Smooth muscle cell (in vitro differentiated cells): Measurements from ENCODE around the gene NLK. TPM values are rescaled to one million over a fixed set of nuclear protein-coding genes. Genes with fewer than 3 reads are reported as not detected.

Experiments
- DNase-seq: peaks from one replicate; lab custom pipeline; 2025; ENCODE audit not compliant: unreplicated experiment; lab: John Stamatoyannopoulos, UW
- H2AFZ ChIP-seq: fragments of 200-600 bp; sonication (generic); 2 replicates; pipeline ENCODE4 v1.6.0; 2016; ENCODE audit warnings: antibody characterized with exemption, low read depth, mild to moderate bottlenecking
- H3F3A ChIP-seq: fragments of 200-600 bp; sonication (generic); 2 replicates; pipeline ENCODE4 v1.6.0; 2017; ENCODE audit warnings: antibody characterized with exemption, low read depth
- H3K27ac ChIP-seq: fragments of 200-600 bp; sonication (generic); 2 replicates; pipeline ENCODE4 v1.5.1; 2016; ENCODE audit warnings: low read depth, mild to moderate bottlenecking
- H3K27me3 ChIP-seq: fragments of 200-600 bp; sonication (generic); 2 replicates; pipeline ENCODE4 v1.6.1; 2016; ENCODE audit warnings: low read depth, mild to moderate bottlenecking
- H3K36me3 ChIP-seq: fragments of 200-600 bp; sonication (generic); 2 replicates; pipeline ENCODE4 v1.5.1; 2016; ENCODE audit warnings: low read depth
- H3K4me1 ChIP-seq: fragments of 200-600 bp; sonication (generic); 2 replicates; pipeline ENCODE4 v1.5.1; 2016; ENCODE audit warnings: low read depth
- H3K4me2 ChIP-seq: fragments of 200-600 bp; sonication (generic); 2 replicates; pipeline ENCODE4 v1.6.0; 2016; ENCODE audit warnings: mild to moderate bottlenecking
- H3K4me3 ChIP-seq: fragments of 200-600 bp; sonication (generic); 2 replicates; pipeline ENCODE4 v1.5.1; 2016; ENCODE audit warnings: mild to moderate bottlenecking
- H3K79me2 ChIP-seq: fragments of 200-600 bp; sonication (generic); 2 replicates; pipeline ENCODE4 v1.6.0; 2016; ENCODE audit warnings: low read depth, mild to moderate bottlenecking
- H3K9ac ChIP-seq: fragments of 200-600 bp; sonication (generic); 2 replicates; pipeline ENCODE4 v1.6.0; 2016; ENCODE audit warnings: low read depth
- H3K9me3 ChIP-seq: fragments of 200-600 bp; sonication (generic); replicated peaks from 2 replicates; pipeline ENCODE4 v1.5.1; 2016; ENCODE audit warnings: low read depth
- H4K20me1 ChIP-seq: fragments of 200-600 bp; sonication (generic); 2 replicates; pipeline ENCODE4 v1.6.0; 2016; ENCODE audit warnings: low read depth
- WGBS: methylation state at CpG from one replicate; pipeline ENCODE4 v1.1.7; 2016; ENCODE audit warnings: low lambda C conversion rate; 5-methylcytosine and 5-hydroxymethylcytosine counted together
- polyA plus RNA-seq: library from polyadenylated mRNA; unstranded; fragments of >200 nt; fragmentation: Nextera tagmentation; extraction: Ambion mirVana; gene quantifications from 2 replicates; pipeline ENCODE4 v1.2.1, GENCODE V29; 2016
- total RNA-seq: library from RNA; depleted of rRNA; stranded (reverse); fragments of >200 nt; gene quantifications from 2 replicates; pipeline ENCODE4 v1.2.3, GENCODE V29; 2014
- TF ChIP-seq, protein P1 (sequence below): fragments of 200-600 bp; sonication (generic); IDR thresholded peaks from 2 replicates; pipeline ENCODE4 v1.5.1; 2017; ENCODE audit warnings: borderline replicate concordance, mild to moderate bottlenecking, antibody characterized with exemption; ENCODE audit not compliant: insufficient read depth, poor library complexity, severe bottlenecking

Gene NLK
- total and polyA plus RNA-seq, 2 experiments from 2014 or later = 1.8 to 18.0 TPM

DNA sequence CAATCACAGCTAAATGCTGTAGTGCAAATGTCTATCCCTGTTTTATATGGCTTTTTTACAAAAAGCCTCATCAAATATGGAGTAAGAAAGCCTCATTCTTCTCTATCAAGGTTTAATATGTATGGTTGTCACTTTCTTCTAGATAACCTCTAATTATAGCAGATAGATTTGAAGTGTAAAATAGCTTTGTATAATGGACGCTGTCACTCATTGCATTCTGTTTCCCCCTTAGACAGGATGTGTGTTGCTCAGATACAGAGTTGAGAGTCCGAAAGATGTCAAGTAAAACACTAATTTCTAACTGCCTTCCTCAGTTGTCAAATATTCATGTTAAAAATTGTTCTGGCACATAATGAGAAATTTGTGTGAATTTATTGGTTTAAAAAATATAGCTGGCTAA is 88.0 kb downstream of the NLK start:
- H3K36me3 ChIP-seq = no peaks in the 10 kb centered on the region

GRCh38 chr17:28131599-28131998 is 89.1 kb downstream of the NLK start:
- Histone ChIP-seq H3K9me3 (no peaks in the 10 kb centered on the region), H4K20me1 (no peaks in the 10 kb centered on the region), H3K9ac (peak overlapping the region; percentile 17), H3K4me3 (no peak overlapping the region), H3K27me3 (no peaks in the 10 kb centered on the region), H3K4me2 (no peak overlapping the region), H3K79me2 (no peaks in the 10 kb centered on the region), H3K27ac (peak overlapping the region; percentile 7), H3K4me1 (no peaks in the 10 kb centered on the region), H3K36me3 (peaks cover 3% of the 10 kb centered on the region), H3F3A (no peaks in the 10 kb centered on the region), H2AFZ (no peak overlapping the region)
- TF ChIP-seq, protein P1, sequence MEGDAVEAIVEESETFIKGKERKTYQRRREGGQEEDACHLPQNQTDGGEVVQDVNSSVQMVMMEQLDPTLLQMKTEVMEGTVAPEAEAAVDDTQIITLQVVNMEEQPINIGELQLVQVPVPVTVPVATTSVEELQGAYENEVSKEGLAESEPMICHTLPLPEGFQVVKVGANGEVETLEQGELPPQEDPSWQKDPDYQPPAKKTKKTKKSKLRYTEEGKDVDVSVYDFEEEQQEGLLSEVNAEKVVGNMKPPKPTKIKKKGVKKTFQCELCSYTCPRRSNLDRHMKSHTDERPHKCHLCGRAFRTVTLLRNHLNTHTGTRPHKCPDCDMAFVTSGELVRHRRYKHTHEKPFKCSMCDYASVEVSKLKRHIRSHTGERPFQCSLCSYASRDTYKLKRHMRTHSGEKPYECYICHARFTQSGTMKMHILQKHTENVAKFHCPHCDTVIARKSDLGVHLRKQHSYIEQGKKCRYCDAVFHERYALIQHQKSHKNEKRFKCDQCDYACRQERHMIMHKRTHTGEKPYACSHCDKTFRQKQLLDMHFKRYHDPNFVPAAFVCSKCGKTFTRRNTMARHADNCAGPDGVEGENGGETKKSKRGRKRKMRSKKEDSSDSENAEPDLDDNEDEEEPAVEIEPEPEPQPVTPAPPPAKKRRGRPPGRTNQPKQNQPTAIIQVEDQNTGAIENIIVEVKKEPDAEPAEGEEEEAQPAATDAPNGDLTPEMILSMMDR = no peak
- WGBS = 80% methylated on average over 4 of the region's 4 CpGs
- no peak for DNase-seq

More for the DNA sequence above, 88.0 kb downstream of the NLK start:
- no peak overlapping the region for H3K4me2 ChIP-seq
- H4K20me1 ChIP-seq = no peaks in the 10 kb centered on the region
- H3K9ac ChIP-seq = no peak overlapping the region
- H3K9me3 ChIP-seq = no peaks in the 10 kb centered on the region
- WGBS = 95% methylated on average over 2 of the region's 2 CpGs
- H3K4me1 ChIP-seq = no peaks in the 10 kb centered on the region
- H3K27ac ChIP-seq = no peak overlapping the region
- TF ChIP-seq, protein P1 = no peak
- DNase-seq = no peak
- H3K4me3 ChIP-seq = no peak overlapping the region
- no peaks in the 10 kb centered on the region for H3K27me3 ChIP-seq
- no peaks in the 10 kb centered on the region for H3F3A ChIP-seq
- no peaks in the 10 kb centered on the region for H3K79me2 ChIP-seq
- no peak overlapping the region for H2AFZ ChIP-seq

DNA sequence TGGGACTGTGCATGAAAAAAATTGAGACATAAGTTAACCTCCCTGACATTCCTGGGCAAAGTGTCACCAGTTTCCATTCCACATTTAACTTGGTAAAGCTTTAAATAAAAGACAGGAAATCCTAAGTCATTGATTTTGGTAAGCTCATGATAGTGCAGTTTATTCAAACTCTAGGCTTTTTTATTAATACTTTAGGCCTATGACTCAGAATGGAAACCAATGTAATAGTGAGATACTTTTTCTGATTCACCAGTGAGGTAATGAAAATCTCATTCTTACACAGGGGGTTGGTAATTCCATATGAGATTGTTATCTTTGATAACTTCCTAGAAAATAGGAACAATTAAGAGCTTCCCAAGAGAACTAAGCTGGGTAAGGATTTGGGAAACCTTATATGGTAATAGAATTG is 91.1 kb downstream of the NLK start:
- Histone ChIP-seq H3K36me3 (peaks cover 3% of the 10 kb centered on the region), H3K9me3 (no peaks in the 10 kb centered on the region)
- DNase-seq = no peak

DNA sequence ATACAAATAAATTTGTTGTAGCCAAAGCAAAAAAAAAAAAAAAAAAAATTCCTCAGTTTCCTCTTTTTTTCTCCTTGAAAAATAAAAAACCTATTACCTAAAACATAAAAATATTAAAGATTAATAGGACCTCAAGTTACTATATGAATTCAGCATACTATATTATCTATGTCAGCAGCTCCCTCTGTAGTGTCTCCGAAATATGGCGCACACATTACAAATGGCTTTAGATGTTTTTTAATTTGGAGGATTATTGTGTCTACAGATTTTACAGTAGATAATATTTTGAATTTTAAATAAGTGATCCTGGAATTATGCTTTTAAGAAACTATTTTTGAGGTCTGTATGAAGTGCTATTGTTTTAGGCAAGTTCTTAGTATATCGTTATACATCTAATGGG is 94.4 kb downstream of the NLK start:
- H3K79me2 ChIP-seq = no peaks in the 10 kb centered on the region
- H2AFZ ChIP-seq = no peak overlapping the region
- DNase-seq = no peak
- H3K36me3 ChIP-seq = peaks cover 3% of the 10 kb centered on the region
- H3K27me3 ChIP-seq = no peaks in the 10 kb centered on the region
- TF ChIP-seq, protein P1 = no peak
- H4K20me1 ChIP-seq = no peaks in the 10 kb centered on the region
- no peaks in the 10 kb centered on the region for H3K9me3 ChIP-seq
- H3K27ac ChIP-seq = no peak overlapping the region
- H3K4me1 ChIP-seq = peaks cover under 1% of the 10 kb centered on the region
- no peak overlapping the region for H3K4me3 ChIP-seq
- no peaks in the 10 kb centered on the region for H3F3A ChIP-seq
- WGBS = 97% methylated on average over 3 of the region's 3 CpGs
- H3K4me2 ChIP-seq = no peak overlapping the region
- no peak overlapping the region for H3K9ac ChIP-seq

More for the DNA sequence above, 91.1 kb downstream of the NLK start:
- Histone ChIP-seq H3F3A (no peaks in the 10 kb centered on the region), H3K4me2 (no peak overlapping the region), H3K4me3 (no peak overlapping the region), H2AFZ (no peak overlapping the region), H3K27me3 (no peaks in the 10 kb centered on the region), H3K4me1 (no peaks in the 10 kb centered on the region), H4K20me1 (no peaks in the 10 kb centered on the region), H3K27ac (peak overlapping the region; percentile 52), H3K9ac (no peak overlapping the region), H3K79me2 (no peaks in the 10 kb centered on the region)
- TF ChIP-seq, protein P1 = no peak
